Gastrocnemius medialis (tissue), 4 donors: Measurements from ENCODE around the gene FBXO42.

ENCODE experiments used
- POLR2A ChIP-seq, 2 donors: fragments of 450-650 bp; IDR thresholded peaks; one replicate each; pipeline ENCODE4 v1.6.1; 2017; ENCODE audit warnings: antibody characterized with exemption in 2 of 2, mild to moderate bottlenecking in 2 of 2, moderate library complexity in 2 of 2
- TF ChIP-seq, protein P1 (sequence below), 5 experiments: fragments of 450-650 bp in 3 of 5; fragments of 200-600 bp in 2 of 5; sonication (generic) in 2 of 5; IDR thresholded peaks in 4 of 5; conservative IDR thresholded peaks in 1 of 5; 1 replicate in 4 of 5; 2 replicates in 1 of 5; pipeline ENCODE4 v1.5.1; 2016 to 2019; ENCODE audit warnings: antibody characterized with exemption in 5 of 5, mild to moderate bottlenecking in 3 of 5, moderate library complexity in 3 of 5

DNA sequence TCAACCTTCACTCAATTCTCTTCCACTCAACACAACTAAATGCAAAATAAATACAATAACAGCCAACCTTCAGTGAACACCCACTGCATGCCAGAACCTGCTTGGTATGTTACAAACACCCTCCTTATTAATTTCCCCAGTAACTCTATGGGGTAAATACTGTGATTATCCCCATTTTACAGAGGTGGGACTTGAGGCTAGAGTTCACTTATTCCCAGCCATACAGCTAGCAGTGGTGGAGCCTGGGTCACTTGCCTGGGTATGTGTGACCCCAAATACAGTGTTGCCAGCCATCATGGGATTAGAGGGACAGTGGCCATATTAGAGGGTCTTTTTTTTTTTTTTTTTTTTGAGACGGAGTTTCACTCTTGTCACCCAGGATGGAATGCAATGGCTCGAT is 116.9 kb downstream of the FBXO42 start:
- TF ChIP-seq, protein P1, sequence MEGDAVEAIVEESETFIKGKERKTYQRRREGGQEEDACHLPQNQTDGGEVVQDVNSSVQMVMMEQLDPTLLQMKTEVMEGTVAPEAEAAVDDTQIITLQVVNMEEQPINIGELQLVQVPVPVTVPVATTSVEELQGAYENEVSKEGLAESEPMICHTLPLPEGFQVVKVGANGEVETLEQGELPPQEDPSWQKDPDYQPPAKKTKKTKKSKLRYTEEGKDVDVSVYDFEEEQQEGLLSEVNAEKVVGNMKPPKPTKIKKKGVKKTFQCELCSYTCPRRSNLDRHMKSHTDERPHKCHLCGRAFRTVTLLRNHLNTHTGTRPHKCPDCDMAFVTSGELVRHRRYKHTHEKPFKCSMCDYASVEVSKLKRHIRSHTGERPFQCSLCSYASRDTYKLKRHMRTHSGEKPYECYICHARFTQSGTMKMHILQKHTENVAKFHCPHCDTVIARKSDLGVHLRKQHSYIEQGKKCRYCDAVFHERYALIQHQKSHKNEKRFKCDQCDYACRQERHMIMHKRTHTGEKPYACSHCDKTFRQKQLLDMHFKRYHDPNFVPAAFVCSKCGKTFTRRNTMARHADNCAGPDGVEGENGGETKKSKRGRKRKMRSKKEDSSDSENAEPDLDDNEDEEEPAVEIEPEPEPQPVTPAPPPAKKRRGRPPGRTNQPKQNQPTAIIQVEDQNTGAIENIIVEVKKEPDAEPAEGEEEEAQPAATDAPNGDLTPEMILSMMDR (IDR thresholded peaks at IDR 0.05 in 4 of 5, conservative IDR thresholded peaks at IDR 0.05 in 1 of 5): no peak
- TF ChIP-seq POLR2A (IDR thresholded peaks at IDR 0.05): no peak
